Gastroesophageal sphincter (tissue), 4 donors: ENCODE results near the gene CNP. TPM values are rescaled to one million over a fixed set of nuclear protein-coding genes. Genes with fewer than 3 reads are reported as not detected.

ENCODE experiments used
- ATAC-seq: fragments of 150-250 bp; one replicate; pipeline ENCODE4 v1.9.1; 2016; ENCODE audit warnings: mild to moderate bottlenecking, moderate library complexity
- H3K27ac ChIP-seq, 4 donors: fragments of 200-600 bp; sonication (generic) in 3 of 4; 1 replicate in 3 of 4; 2 replicates in 1 of 4; pipeline ENCODE4 v1.5.1; 2016 to 2019
- H3K27me3 ChIP-seq: fragments of 200-600 bp; sonication (generic); one replicate; pipeline ENCODE4 v1.5.1; 2019
- H3K36me3 ChIP-seq, 2 donors: fragments of 200-600 bp; sonication (generic); one replicate each; pipeline ENCODE4 v1.5.1; 2019; ENCODE audit warnings: control low read depth in 1 of 2
- H3K4me1 ChIP-seq, 3 donors: fragments of 200-600 bp; sonication (generic); 1 replicate in 2 of 3; 2 replicates in 1 of 3; pipeline ENCODE4 v1.5.1; 2016 to 2019; ENCODE audit warnings: control low read depth in 2 of 3
- H3K4me3 ChIP-seq, 2 donors: fragments of 200-600 bp; sonication (generic); one replicate each; pipeline ENCODE4 v1.5.1; 2019; ENCODE audit warnings: mild to moderate bottlenecking in 1 of 2, moderate library complexity in 1 of 2
- H3K9me3 ChIP-seq, 3 donors: fragments of 200-600 bp; sonication (generic); one replicate each; pipeline ENCODE4 v1.5.1; 2017 to 2019; ENCODE audit warnings: control low read depth in 2 of 3
- EP300 ChIP-seq: sonication (generic); formaldehyde crosslinking; IDR thresholded peaks from one replicate; pipeline ENCODE4 v1.6.1; 2017; ENCODE audit warnings: antibody characterized with exemption, mild to moderate bottlenecking
- POLR2A ChIP-seq, 2 donors: fragments of 450-650 bp; IDR thresholded peaks; one replicate each; pipeline ENCODE4 v1.6.1; 2017; ENCODE audit warnings: antibody characterized with exemption in 2 of 2, mild to moderate bottlenecking in 2 of 2, moderate library complexity in 1 of 2
- POLR2AphosphoS5 ChIP-seq: sonication (generic); formaldehyde crosslinking; IDR thresholded peaks from one replicate; pipeline ENCODE4 v1.6.1; 2017; ENCODE audit warnings: antibody characterized with exemption
- WGBS, 2 donors: methylation state at CpG; one replicate each; pipeline ENCODE4 v1.1.5; 2018; ENCODE audit warnings: low coverage in 1 of 2; 5-methylcytosine and 5-hydroxymethylcytosine counted together
- total RNA-seq, 4 donors: library from RNA; depleted of rRNA; stranded (reverse); fragments of >200 nt; gene quantifications; one replicate each; pipeline ENCODE4 v1.1.0, GENCODE V29; 2016
- TF ChIP-seq, protein P1 (sequence below), 4 experiments: fragments of 200-600 bp in 2 of 4; fragments of 450-650 bp in 2 of 4; sonication (generic) in 1 of 4; IDR thresholded peaks; one replicate each; pipeline ENCODE4 v1.5.1; 2017 to 2019; ENCODE audit warnings: antibody characterized with exemption in 4 of 4, mild to moderate bottlenecking in 2 of 4, moderate library complexity in 2 of 4

Gene CNP
- total RNA-seq, 4 donors from 2014 or later: 56.7 to 97.9 (median 64.7) TPM

DNA sequence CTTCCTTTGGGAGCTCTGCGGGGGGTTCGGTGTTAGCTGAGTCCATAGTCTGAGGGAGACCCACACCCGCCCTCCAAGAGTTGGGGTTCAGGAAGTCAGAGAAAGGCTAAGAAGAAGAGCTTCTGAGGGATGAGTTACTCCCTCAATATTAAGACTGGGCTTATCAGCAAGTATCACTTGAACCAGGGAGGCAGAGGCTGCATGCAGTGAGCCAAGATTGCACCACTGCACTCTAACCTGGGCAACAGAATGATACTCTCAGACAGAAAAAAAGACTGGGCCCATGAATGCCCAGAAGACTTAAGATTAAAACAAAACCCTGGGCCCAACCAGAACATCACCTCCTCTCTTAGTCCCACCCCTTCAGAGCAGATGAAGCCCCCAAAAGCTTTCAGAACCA is 59.3 kb downstream of the CNP start:
- ATAC-seq: no peak
- Histone ChIP-seq H3K4me1 (peaks cover 0 to 26% (median 17%) of the 10 kb centered on the region in 3 donors), H3K36me3 (peaks cover 0 to 31% of the 10 kb centered on the region in 2 donors), H3K27ac (no peak overlapping the region), H3K9me3 (no peaks in the 10 kb centered on the region), H3K4me3 (no peak overlapping the region), H3K27me3 (peaks cover 39% of the 10 kb centered on the region)
- TF ChIP-seq POLR2A (IDR thresholded peaks at IDR 0.05) (no peak), POLR2AphosphoS5 (no peak), EP300 (no peak)
- TF ChIP-seq, protein P1, sequence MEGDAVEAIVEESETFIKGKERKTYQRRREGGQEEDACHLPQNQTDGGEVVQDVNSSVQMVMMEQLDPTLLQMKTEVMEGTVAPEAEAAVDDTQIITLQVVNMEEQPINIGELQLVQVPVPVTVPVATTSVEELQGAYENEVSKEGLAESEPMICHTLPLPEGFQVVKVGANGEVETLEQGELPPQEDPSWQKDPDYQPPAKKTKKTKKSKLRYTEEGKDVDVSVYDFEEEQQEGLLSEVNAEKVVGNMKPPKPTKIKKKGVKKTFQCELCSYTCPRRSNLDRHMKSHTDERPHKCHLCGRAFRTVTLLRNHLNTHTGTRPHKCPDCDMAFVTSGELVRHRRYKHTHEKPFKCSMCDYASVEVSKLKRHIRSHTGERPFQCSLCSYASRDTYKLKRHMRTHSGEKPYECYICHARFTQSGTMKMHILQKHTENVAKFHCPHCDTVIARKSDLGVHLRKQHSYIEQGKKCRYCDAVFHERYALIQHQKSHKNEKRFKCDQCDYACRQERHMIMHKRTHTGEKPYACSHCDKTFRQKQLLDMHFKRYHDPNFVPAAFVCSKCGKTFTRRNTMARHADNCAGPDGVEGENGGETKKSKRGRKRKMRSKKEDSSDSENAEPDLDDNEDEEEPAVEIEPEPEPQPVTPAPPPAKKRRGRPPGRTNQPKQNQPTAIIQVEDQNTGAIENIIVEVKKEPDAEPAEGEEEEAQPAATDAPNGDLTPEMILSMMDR (IDR thresholded peaks at IDR 0.05): no peak
- WGBS, 2 donors: 95 to 100% methylated on average over 2 to 3 of the region's 3 CpGs

DNA sequence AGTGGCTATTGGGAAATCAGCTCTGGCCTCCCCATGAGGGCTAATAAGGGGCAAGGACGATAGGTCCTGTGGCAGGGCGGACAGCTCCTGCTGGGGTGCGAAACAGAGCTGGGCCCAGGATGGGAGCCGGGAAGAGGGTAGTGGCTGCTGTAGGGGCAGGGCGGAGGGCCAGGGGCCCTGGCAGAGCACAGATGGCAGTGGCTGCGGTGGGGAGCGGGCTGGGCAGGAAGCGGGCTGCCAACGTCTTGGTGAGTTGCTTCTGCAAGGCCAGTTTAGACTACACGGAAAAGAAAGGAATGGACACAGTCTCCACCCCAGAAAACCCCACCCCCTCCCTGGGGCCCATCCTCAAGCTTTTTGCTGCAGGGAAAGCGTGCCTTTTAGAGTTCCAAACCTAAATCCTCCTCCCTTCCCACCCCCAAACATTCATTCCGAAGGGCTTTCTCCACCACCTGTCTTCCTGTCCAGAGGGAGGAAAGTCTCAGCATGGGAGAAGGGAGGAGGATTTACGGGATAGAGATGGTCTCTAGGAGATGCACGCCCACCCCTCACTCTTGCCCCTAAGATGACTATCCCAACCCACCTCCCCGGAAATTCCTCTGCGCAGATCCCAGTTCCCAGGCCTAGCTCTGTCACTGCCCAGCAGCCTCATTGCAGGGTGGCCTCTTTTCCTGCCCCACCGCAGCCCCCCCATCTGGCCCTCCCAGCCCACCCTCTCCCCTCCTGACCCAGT is 60.4 kb downstream of the CNP start:
- no peak for ATAC-seq
- TF ChIP-seq EP300 (no peak), POLR2A (IDR thresholded peaks at IDR 0.05) (no peak), POLR2AphosphoS5 (no peak)
- TF ChIP-seq, protein P1 (IDR thresholded peaks at IDR 0.05): no peak
- H3K4me1 ChIP-seq: peaks cover 0 to 18% (median 11%) of the 10 kb centered on the region in 3 donors
- no peak overlapping the region for H3K4me3 ChIP-seq
- 7 to 38% methylated on average over 3 to 12 of the region's 17 CpGs for WGBS, 2 donors
- no peak overlapping the region for H3K27ac ChIP-seq
- peaks cover 39% of the 10 kb centered on the region for H3K27me3 ChIP-seq
- peaks cover 0 to 26% of the 10 kb centered on the region in 2 donors for H3K36me3 ChIP-seq
- H3K9me3 ChIP-seq: no peaks in the 10 kb centered on the region

Other genes with a start within 250 kb of the CNP start
- under 1 TPM in 1 of 4 donors, not detected in 3; 0.54 TPM for gene HAP1, start 232.2 kb upstream of the CNP start, total RNA-seq
- gene JUP, start 180.1 kb upstream of the CNP start, total RNA-seq: 10 to 100 TPM; 30.8 to 60.9 (median 41.7) TPM
- 10 to 100 TPM in 3 of 4 donors, 1 to 10 TPM in 1; 8.3 to 20.9 (median 19.1) TPM for gene P3H4, start 154.8 kb upstream of the CNP start, total RNA-seq
- 10 to 100 TPM; 33.7 to 43.2 (median 38.2) TPM for gene FKBP10, start 153.8 kb upstream of the CNP start, total RNA-seq
- gene NT5C3B, start 130.6 kb upstream of the CNP start, total RNA-seq: 10 to 100 TPM; 64.8 to 83.7 (median 71.5) TPM
- gene KLHL10, start 129.0 kb upstream of the CNP start, total RNA-seq: 1 to 10 TPM in 2 of 4 donors, under 1 TPM in 2; 0.62 to 2.7 (median 1.4) TPM
- 10 to 100 TPM; 17.5 to 32.7 (median 22.7) TPM for gene KLHL11, start 101.4 kb upstream of the CNP start, total RNA-seq
- 10 to 100 TPM; 40.8 to 84.0 (median 61.6) TPM for gene ACLY, start 47.8 kb upstream of the CNP start, total RNA-seq
- gene ODAD4, start 36.2 kb upstream of the CNP start, total RNA-seq: 1 to 10 TPM in 1 of 4 donors, under 1 TPM in 3; 0.19 to 2.2 (median 0.60) TPM
- 10 to 100 TPM; 41.9 to 59.6 (median 54.4) TPM for gene DNAJC7, start 50.6 kb downstream of the CNP start, total RNA-seq
- gene NKIRAS2, start 53.3 kb downstream of the CNP start, total RNA-seq: 10 to 100 TPM; 40.1 to 72.3 (median 52.8) TPM
- gene C17orf113, start 83.8 kb downstream of the CNP start, total RNA-seq: 1 to 10 TPM in 1 of 4 donors, under 1 TPM in 3; 0.27 to 1.4 (median 0.58) TPM
- gene ZNF385C, start 131.7 kb downstream of the CNP start, total RNA-seq: not detected
- 10 to 100 TPM; 11.3 to 21.3 (median 13.9) TPM for gene DHX58, start 145.9 kb downstream of the CNP start, total RNA-seq
- gene KAT2A, start 154.6 kb downstream of the CNP start, total RNA-seq: 10 to 100 TPM; 10.3 to 51.2 (median 19.3) TPM
- not detected for gene HSPB9, start 156.0 kb downstream of the CNP start, total RNA-seq
- gene RAB5C, start 188.2 kb downstream of the CNP start, total RNA-seq: 100 to 1,000 TPM in 3 of 4 donors, 10 to 100 TPM in 1; 91.7 to 122 (median 108) TPM
- gene KCNH4, start 214.3 kb downstream of the CNP start, total RNA-seq: under 1 TPM in 3 of 4 donors, not detected in 1; 0.16 to 0.27 (median 0.17) TPM
- gene HCRT, start 218.7 kb downstream of the CNP start, total RNA-seq: not detected
- gene GHDC, start 227.7 kb downstream of the CNP start, total RNA-seq: 10 to 100 TPM; 18.8 to 30.8 (median 21.8) TPM